Right lobe of liver (tissue), 6 donors: ENCODE results near the gene CELF2. TPM values are rescaled to one million over a fixed set of nuclear protein-coding genes. Genes with fewer than 3 reads are reported as not detected.

Experiments used
- ATAC-seq, 4 donors: fragments of 200-7000 bp; cut with Tn5 transposase; one replicate each; pipeline ENCODE4 v1.9.1; 2020; ENCODE audit warnings: mild to moderate bottlenecking in 4 of 4, moderate library complexity in 4 of 4
- DNase-seq, 3 donors: peaks; one replicate each; pipeline ENCODE4 v3.0.0-alpha.2; 2020
- H3K27ac ChIP-seq, 3 donors: fragments of 200-600 bp; one replicate each; pipeline ENCODE4 v1.8.0; 2022
- H3K27me3 ChIP-seq, 2 donors: fragments of 200-600 bp; one replicate each; pipeline ENCODE4 v1.8.0; 2022
- H3K36me3 ChIP-seq, 4 donors: fragments of 200-600 bp; sonication (generic) in 1 of 4; one replicate each; pipeline versions ENCODE4 v1.5.1 to v1.8.0; 2017 to 2022; ENCODE audit warnings: control low read depth in 1 of 4
- H3K4me1 ChIP-seq, 4 donors: fragments of 200-600 bp; sonication (generic) in 1 of 4; one replicate each; pipeline versions ENCODE4 v1.5.1 to v1.8.0; 2017 to 2022; ENCODE audit warnings: control low read depth in 1 of 4
- H3K4me3 ChIP-seq, 3 donors: fragments of 200-600 bp; one replicate each; pipeline ENCODE4 v1.8.0; 2022
- H3K9me3 ChIP-seq, 4 donors: fragments of 200-600 bp; sonication (generic) in 1 of 4; one replicate each; pipeline versions ENCODE4 v1.5.1 to v1.8.0; 2017 to 2022; ENCODE audit warnings: control low read depth in 1 of 4
- CTCF ChIP-seq, 4 donors: fragments of 200-600 bp in 3 of 4; fragments of 450-650 bp in 1 of 4; IDR thresholded peaks; one replicate each; pipeline versions ENCODE4 v1.5.1 to v1.8.0; 2016 to 2022; ENCODE audit warnings: antibody characterized with exemption in 4 of 4, mild to moderate bottlenecking in 2 of 4
- POLR2A ChIP-seq: fragments of 450-650 bp; IDR thresholded peaks from one replicate; pipeline ENCODE4 v1.6.1; 2017; ENCODE audit warnings: antibody characterized with exemption, mild to moderate bottlenecking
- WGBS: methylation state at CpG from one replicate; pipeline ENCODE4 v1.1.6; 2018; ENCODE audit warnings: low coverage, low lambda C conversion rate; ENCODE audit not compliant: insufficient coverage; ENCODE audit errors: missing lambda C conversion rate; 5-methylcytosine and 5-hydroxymethylcytosine counted together
- intact Hi-C, 2 donors: fragments of 100-400 bp; cut with DNase I; formaldehyde crosslinking; loops; one replicate each; pipeline versions ENCODE4 v1.11.2 to v1.14.1; 2022
- total RNA-seq, 6 experiments: library from RNA; depleted of rRNA in 2 of 6; stranded (reverse); fragments of >200 nt in 2 of 6; fragmentation: NEBNext Ultra II Directional in 3 of 6; extraction: Animal tissue kit (Norgen Biotek cat#: 25700) in 3 of 6; gene quantifications; one replicate each; pipeline versions ENCODE4 v1.1.0 to v1.2.4, GENCODE V29; 2016 to 2023
- donor health status: DM: no; HTN: yes; CAD: no.
- donor health status: DM: no; HTN: no; CAD: no.
- donor health status: DM: no; HTN: no; CAD: no.
- donor health status: DM: no; HTN: yes; CAD: no.
- donor health status: DM: no; HTN: yes; CAD: no.

The CELF2 gene
- total RNA-seq, 6 experiments from 2014 or later: 2.4 to 6.2 (median 3.7) TPM

- Histone ChIP-seq H3K9me3 (no peaks in the 10 kb centered on the region), H3K27me3 (no peaks in the 10 kb centered on the region), H3K4me1 (no peaks in the 10 kb centered on the region), H3K27ac (no peak overlapping the region), H3K36me3 (no peaks in the 10 kb centered on the region), H3K4me3 (no peak overlapping the region)
- ATAC-seq (no peak), DNase-seq (no peak)
- TF ChIP-seq CTCF (IDR thresholded peaks at IDR 0.05): no peak
- no peak for TF ChIP-seq POLR2A
- WGBS: 54% methylated on average over 5 of the region's 5 CpGs
- intact Hi-C loops: no loop called here
These were observed 15.2 kb upstream of the CELF2 start for GRCh38 chr10:11002485-11002884.

- no peak overlapping the region for H3K4me3 ChIP-seq
- no peak for ATAC-seq
- no peaks in the 10 kb centered on the region for H3K36me3 ChIP-seq
- H3K27me3 ChIP-seq: no peaks in the 10 kb centered on the region
- H3K27ac ChIP-seq: no peak overlapping the region
- no peak for DNase-seq
- H3K9me3 ChIP-seq: no peaks in the 10 kb centered on the region
- intact Hi-C loops: no loop called here
- WGBS: 52% methylated on average over 3 of the region's 3 CpGs
- TF ChIP-seq POLR2A (no peak), CTCF (IDR thresholded peaks at IDR 0.05) (no peak)
- H3K4me1 ChIP-seq: no peaks in the 10 kb centered on the region
These were observed 14.8 kb upstream of the CELF2 start for GRCh38 chr10:11002916-11003315.

- no peak overlapping the region for H3K27ac ChIP-seq
- no peak overlapping the region for H3K4me3 ChIP-seq
- H3K4me1 ChIP-seq: no peaks in the 10 kb centered on the region
- intact Hi-C loops: no loop called here
- TF ChIP-seq CTCF (IDR thresholded peaks at IDR 0.05) (no peak), POLR2A (no peak)
- WGBS: 52% methylated on average over 4 of the region's 4 CpGs
- H3K9me3 ChIP-seq: no peaks in the 10 kb centered on the region
- H3K36me3 ChIP-seq: no peaks in the 10 kb centered on the region
- DNase-seq: no peak
- no peaks in the 10 kb centered on the region for H3K27me3 ChIP-seq
- ATAC-seq: no peak
These were observed 14.0 kb upstream of the CELF2 start for GRCh38 chr10:11003679-11004078.

GRCh38 chr10:11004144-11005077 is 13.3 kb upstream of the CELF2 start:
- Histone ChIP-seq H3K9me3 (no peaks in the 10 kb centered on the region), H3K4me1 (no peaks in the 10 kb centered on the region), H3K27ac (no peak overlapping the region), H3K27me3 (no peaks in the 10 kb centered on the region), H3K4me3 (no peak overlapping the region), H3K36me3 (no peaks in the 10 kb centered on the region)
- ATAC-seq (no peak), DNase-seq (no peak)
- 70% methylated on average over 12 of the region's 15 CpGs for WGBS
- TF ChIP-seq CTCF (IDR thresholded peaks at IDR 0.05) (no peak), POLR2A (no peak)
- intact Hi-C loops: no loop called here
